Measurements from ENCODE around the gene SMC6. TPM values are rescaled to one million over a fixed set of nuclear protein-coding genes. Genes with fewer than 3 reads are reported as not detected.
A peak's percentile ranks its signal among the peaks of the same experiment; 100 is the strongest.

Gene SMC6
- total RNA-seq, 1 experiment from 2014 or later = 46.7 TPM

GRCh38 chr2:17752892-17753802 lies 463 bp downstream of the SMC6 start (continued):
- no peak for TF ChIP-seq GABPB1 (CRISPR knock-in tag; IDR thresholded peaks at IDR 0.05)
- no peak for TF ChIP-seq PRRX2 (CRISPR knock-in tag; IDR thresholded peaks at IDR 0.05)
- no peak for TF ChIP-seq ZNF396 (CRISPR knock-in tag; IDR thresholded peaks at IDR 0.05; ENCODE audit: borderline replicate concordance)
- no peak for TF ChIP-seq SOX15 (CRISPR knock-in tag; IDR thresholded peaks at IDR 0.05)
- no peak for TF ChIP-seq ERG (CRISPR knock-in tag; IDR thresholded peaks at IDR 0.05)
- no peak for TF ChIP-seq TCF7 (CRISPR knock-in tag; IDR thresholded peaks at IDR 0.05; ENCODE audit: low read depth)
- TF ChIP-seq NR1H2 (CRISPR knock-in tag; IDR thresholded peaks at IDR 0.05) = no peak
- no peak for TF ChIP-seq IRF2 (CRISPR knock-in tag; IDR thresholded peaks at IDR 0.05; ENCODE audit: borderline replicate concordance, low read depth)
- no peak for TF ChIP-seq ZNF138 (CRISPR knock-in tag; conservative IDR thresholded peaks at IDR 0.05)
- no peak for TF ChIP-seq ZNF512 (CRISPR knock-in tag; IDR thresholded peaks at IDR 0.05; ENCODE audit: borderline replicate concordance)
- no peak for TF ChIP-seq MLX (CRISPR knock-in tag; IDR thresholded peaks at IDR 0.05)
- no peak for TF ChIP-seq FOXK1 (CRISPR knock-in tag; IDR thresholded peaks at IDR 0.05)
- TF ChIP-seq FOXJ3 (CRISPR knock-in tag; IDR thresholded peaks at IDR 0.05; ENCODE audit: borderline replicate concordance) = no peak
- no peak for TF ChIP-seq SMAD4 (CRISPR knock-in tag; IDR thresholded peaks at IDR 0.05)
- TF ChIP-seq CREB1 (CRISPR knock-in tag; IDR thresholded peaks at IDR 0.05) = no peak
- TF ChIP-seq ZNF219 (CRISPR knock-in tag; IDR thresholded peaks at IDR 0.05; ENCODE audit: borderline replicate concordance) = 0 out of 2 replicates have a peak, but pooled peaks have one; percentile 30
- TF ChIP-seq NFATC4 (CRISPR knock-in tag; IDR thresholded peaks at IDR 0.05) = no peak
- TF ChIP-seq TEAD4 (CRISPR knock-in tag; IDR thresholded peaks at IDR 0.05) = no peak
- no peak for TF ChIP-seq JAZF1 (CRISPR knock-in tag; IDR thresholded peaks at IDR 0.05)
- no peak for TF ChIP-seq ZNF425 (CRISPR knock-in tag; conservative IDR thresholded peaks at IDR 0.05)
- TF ChIP-seq ATF3 (CRISPR knock-in tag; conservative IDR thresholded peaks at IDR 0.05) = no peak
- no peak for TF ChIP-seq PREB (CRISPR knock-in tag; IDR thresholded peaks at IDR 0.05; ENCODE audit: borderline replicate concordance)
- no peak for TF ChIP-seq E2F4 (CRISPR knock-in tag; IDR thresholded peaks at IDR 0.05; ENCODE audit: borderline replicate concordance, low read depth)
- no peak for TF ChIP-seq CDX4 (CRISPR knock-in tag; IDR thresholded peaks at IDR 0.05; ENCODE audit: borderline replicate concordance)
- TF ChIP-seq SP1 (CRISPR knock-in tag; conservative IDR thresholded peaks at IDR 0.05) = no peak
- 0 out of 2 replicates have a peak, but pooled peaks have one; percentile 23 for TF ChIP-seq NFE2L1 (CRISPR knock-in tag; IDR thresholded peaks at IDR 0.05)
- no peak for TF ChIP-seq OVOL2 (CRISPR knock-in tag; IDR thresholded peaks at IDR 0.05; ENCODE audit: borderline replicate concordance)
- TF ChIP-seq GTF2I (CRISPR knock-in tag; conservative IDR thresholded peaks at IDR 0.05) = no peak
- TF ChIP-seq ZNF423 (CRISPR knock-in tag; IDR thresholded peaks at IDR 0.05) = no peak
- no peak for TF ChIP-seq HMGA2 (CRISPR knock-in tag; IDR thresholded peaks at IDR 0.05)
